CD4-positive, alpha-beta memory T cell (primary cell): Measurements from ENCODE around the gene SHC3. TPM values are rescaled to one million over a fixed set of nuclear protein-coding genes. Genes with fewer than 3 reads are reported as not detected.

ENCODE experiments used
- CTCF ChIA-PET: fragments of 350-600 bp; sonication (Branson Sonifier 250); formaldehyde crosslinking; loops from one replicate; lab custom pipeline; 2021; ENCODE audit warnings: inconsistent platforms; ENCODE audit not compliant: partially characterized antibody; lab: Charles Lee
- POLR2A ChIA-PET: fragments of 350-600 bp; sonication (Branson Sonifier 250); formaldehyde crosslinking; loops from one replicate; lab custom pipeline; 2021; ENCODE audit not compliant: partially characterized antibody; lab: Charles Lee
- DNase-seq, 5 donors: peaks; one replicate each; pipeline versions ENCODE4 v3.0.0 to v3.0.0-alpha.2; 2020 to 2022; ENCODE audit warnings: mixed read lengths in 1 of 5
- H3K27ac ChIP-seq: one replicate; pipeline ENCODE4 v1.7.0; 2013; ENCODE audit warnings: low read depth, low read length
- H3K27me3 ChIP-seq: 2 replicates; pipeline ENCODE4 v1.7.0; 2013; ENCODE audit warnings: mild to moderate bottlenecking, low read length, moderate library complexity; ENCODE audit not compliant: insufficient read depth
- H3K36me3 ChIP-seq: 2 replicates; pipeline ENCODE4 v1.7.0; 2013; ENCODE audit warnings: mild to moderate bottlenecking, low read length, moderate library complexity; ENCODE audit not compliant: insufficient read depth
- H3K4me1 ChIP-seq: 2 replicates; pipeline ENCODE4 v1.7.0; 2013; ENCODE audit warnings: mild to moderate bottlenecking, low read length, moderate library complexity; ENCODE audit not compliant: insufficient read depth
- H3K4me3 ChIP-seq, 2 donors: one replicate each; pipeline ENCODE4 v1.7.0; 2013; ENCODE audit warnings: low read length in 2 of 2, mild to moderate bottlenecking in 1 of 2
- H3K9me3 ChIP-seq, 2 donors: one replicate each; pipeline ENCODE4 v1.7.0; 2013; ENCODE audit warnings: low read length in 2 of 2, control low read depth in 1 of 2; ENCODE audit not compliant: control insufficient read depth in 1 of 2
- H3K27ac Mint-ChIP-seq, 7 donors: one replicate each; pipeline ENCODE4 v1.8.0; 2020 to 2021; ENCODE audit warnings: mixed read lengths in 7 of 7, mild to moderate bottlenecking in 6 of 7, inconsistent platforms in 3 of 7, moderate library complexity in 3 of 7
- H3K27me3 Mint-ChIP-seq, 2 donors: one replicate each; pipeline ENCODE4 v1.8.0; 2020 to 2021; ENCODE audit warnings: mixed read lengths in 2 of 2
- H3K36me3 Mint-ChIP-seq, 2 donors: one replicate each; pipeline ENCODE4 v1.8.0; 2020 to 2021; ENCODE audit warnings: mixed read lengths in 2 of 2, inconsistent platforms in 1 of 2, mild to moderate bottlenecking in 1 of 2
- H3K4me1 Mint-ChIP-seq, 4 donors: one replicate each; pipeline ENCODE4 v1.8.0; 2020 to 2021; ENCODE audit warnings: mixed read lengths in 4 of 4, mild to moderate bottlenecking in 1 of 4
- H3K4me3 Mint-ChIP-seq, 8 donors: one replicate each; pipeline ENCODE4 v1.8.0; 2020 to 2021; ENCODE audit warnings: mixed read lengths in 8 of 8, mild to moderate bottlenecking in 7 of 8, moderate library complexity in 6 of 8, inconsistent platforms in 3 of 8
- H3K9me3 Mint-ChIP-seq, 8 donors: one replicate each; pipeline ENCODE4 v1.8.0; 2020 to 2021; ENCODE audit warnings: mixed read lengths in 8 of 8, mild to moderate bottlenecking in 5 of 8, inconsistent platforms in 3 of 8, moderate library complexity in 1 of 8
- intact Hi-C: fragments of 100-400 bp; cut with micrococcal nuclease; formaldehyde crosslinking; loops from one replicate; pipeline ENCODE4 v1.15.1; 2023
- polyA plus RNA-seq, 2 donors: library from polyadenylated mRNA; unstranded; fragments of 300-500 nt; fragmentation: Illumina TruSeq; gene quantifications; one replicate each; pipeline ENCODE4 v1.2.3, GENCODE V29; 2021
- total RNA-seq, 2 experiments: library from RNA; stranded (reverse); gene quantifications; one replicate each; pipeline ENCODE4 v1.2.3, GENCODE V29; 2021

SHC3 gene
- total and polyA plus RNA-seq, 4 experiments from 2014 or later: 0.06 TPM; not detected in 3

DNA sequence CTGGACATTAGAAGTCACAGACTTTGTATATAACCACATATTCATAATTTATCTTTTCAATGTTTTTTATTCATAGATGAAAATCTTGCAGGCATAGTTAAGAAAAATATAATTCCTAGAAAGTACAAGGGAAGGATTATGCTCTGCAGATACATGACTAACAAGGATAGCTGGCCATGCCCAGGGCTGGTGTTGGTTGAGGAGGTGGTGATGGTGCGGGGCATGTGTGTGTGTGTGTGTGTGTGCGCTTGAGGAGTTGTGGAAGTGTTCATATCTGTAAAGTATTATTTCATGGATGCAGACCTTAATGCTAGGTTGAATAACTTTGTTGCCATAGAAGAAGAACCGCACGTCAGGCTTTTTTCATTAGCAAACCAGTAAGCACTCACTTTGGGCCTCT, 186.1 kb downstream of the SHC3 start:
- ChIA-PET POLR2A (no interaction called here), CTCF (no interaction called here)
- Mint-ChIP-seq H3K36me3 (no peaks in the 10 kb centered on the region), H3K4me3 (peak overlapping the region in 3 of 8 donors; percentile 3 to 39 (median 12)), H3K27me3 (peaks cover 18 to 20% of the 10 kb centered on the region in 2 donors), H3K4me1 (peaks cover 9 to 17% (median 14%) of the 10 kb centered on the region in 4 donors), H3K27ac (no peak overlapping the region), H3K9me3 (no peaks in the 10 kb centered on the region)
- DNase-seq: no peak
- Histone ChIP-seq H3K9me3 (no peaks in the 10 kb centered on the region), H3K4me1 (peaks cover 16% of the 10 kb centered on the region), H3K27ac (no peak overlapping the region), H3K27me3 (no peaks in the 10 kb centered on the region), H3K4me3 (no peak overlapping the region), H3K36me3 (no peaks in the 10 kb centered on the region)
- intact Hi-C loops: no loop called here

DNA sequence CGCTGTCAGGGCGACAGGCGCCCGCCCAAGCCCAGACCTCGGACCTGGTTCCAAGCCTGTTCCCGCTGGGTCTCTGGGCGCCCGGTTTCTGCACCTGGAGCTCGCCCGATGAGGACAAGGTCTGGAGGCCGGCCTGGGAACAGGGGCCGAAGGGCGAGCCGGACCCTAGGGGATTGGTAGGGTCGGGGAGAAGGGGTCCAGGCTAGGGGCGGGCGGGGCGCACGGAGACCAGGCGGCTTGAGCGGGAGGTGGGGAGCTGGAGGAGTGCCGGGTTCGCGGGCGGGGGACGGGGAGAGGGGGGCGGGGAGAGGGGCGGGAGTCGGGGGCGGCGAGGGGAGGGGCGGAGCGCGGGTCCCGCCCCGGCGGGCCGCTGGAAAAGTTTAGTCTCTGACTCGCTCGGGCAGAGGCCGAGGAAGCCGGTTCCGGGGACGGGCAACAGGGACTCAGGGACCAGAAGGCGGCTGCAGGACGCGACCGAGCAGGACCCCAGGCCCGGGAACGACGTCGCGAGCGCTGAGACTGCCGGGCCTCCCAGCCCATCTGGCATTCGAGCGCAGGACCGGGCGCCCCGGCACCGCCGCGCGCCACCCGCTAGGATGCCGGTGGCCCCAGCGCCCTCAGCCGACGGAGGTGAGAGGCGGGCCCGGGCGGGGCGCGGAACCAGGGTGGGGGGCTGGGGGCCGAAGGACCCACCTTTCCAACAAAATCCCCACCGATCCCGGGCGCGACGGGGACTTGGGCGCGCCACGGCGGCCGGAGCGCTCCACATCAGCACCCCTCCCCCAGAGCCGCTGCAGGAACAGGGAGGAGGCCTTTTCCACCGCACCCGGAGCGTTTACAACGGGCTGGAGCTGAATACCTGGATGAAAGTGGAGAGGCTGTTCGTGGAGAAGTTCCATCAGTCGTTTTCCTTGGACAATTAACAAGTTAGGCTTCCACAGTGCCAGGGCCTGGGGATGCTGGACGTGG, 187.3 kb downstream of the SHC3 start, which contains the start of gene S1PR3:
TSS of gene S1PR3 (plus strand) at position 403 of the 969 bp plus-strand sequence. CDS start 9,733 bp downstream, outside the sequence.
- DNase-seq: no peak
- Histone ChIP-seq H3K4me3 (no peak within 1 kb of the TSS), H3K27ac (no peak within 1 kb of the TSS), H3K9me3 (no peaks in the 10 kb centered on the region), H3K36me3 (no peaks in the 10 kb centered on the region), H3K27me3 (no peaks in the 10 kb centered on the region), H3K4me1 (peaks cover 16% of the 10 kb centered on the region)
- H3K9me3 Mint-ChIP-seq: no peaks in the 10 kb centered on the region
- peak within 1 kb of the TSS in 2 of 7 donors; percentile 59 to 83 for H3K27ac Mint-ChIP-seq
- no peaks in the 10 kb centered on the region for H3K36me3 Mint-ChIP-seq
- ChIA-PET POLR2A (no interaction called here), CTCF (no interaction called here)
- peaks cover 15 to 16% of the 10 kb centered on the region in 2 donors for H3K27me3 Mint-ChIP-seq
- intact Hi-C loops: no loop called here
- H3K4me1 Mint-ChIP-seq: peaks cover 9 to 17% (median 14%) of the 10 kb centered on the region in 4 donors
- peak within 1 kb of the TSS in 7 of 8 donors; percentile 3 to 62 (median 39) for H3K4me3 Mint-ChIP-seq

DNA sequence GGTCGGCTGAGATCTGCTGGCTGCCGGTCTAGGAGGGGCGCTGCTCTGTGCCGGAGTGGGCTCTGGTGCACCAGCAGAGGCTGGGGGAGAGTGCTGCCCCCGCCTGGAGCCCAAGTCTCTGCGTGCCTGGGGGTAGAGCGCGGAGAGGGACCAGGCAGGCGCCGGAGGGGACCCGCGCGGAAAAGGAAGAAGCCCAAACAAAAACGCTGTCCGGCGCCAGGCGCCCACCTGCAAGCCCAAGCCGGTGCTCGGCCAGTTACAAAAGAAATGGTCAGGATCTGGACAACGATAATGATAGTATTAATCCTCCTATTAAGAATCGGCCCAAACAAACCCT, 187.9 kb downstream of the SHC3 start:
- H3K9me3 Mint-ChIP-seq: no peaks in the 10 kb centered on the region
- Histone ChIP-seq H3K36me3 (no peaks in the 10 kb centered on the region), H3K4me1 (peaks cover 16% of the 10 kb centered on the region), H3K27ac (no peak overlapping the region), H3K27me3 (no peaks in the 10 kb centered on the region), H3K9me3 (no peaks in the 10 kb centered on the region), H3K4me3 (no peak overlapping the region)
- no peaks in the 10 kb centered on the region for H3K36me3 Mint-ChIP-seq
- DNase-seq: no peak
- H3K4me3 Mint-ChIP-seq: peak overlapping the region in 1 of 8 donors; percentile 15
- intact Hi-C loops: no loop called here
- H3K27ac Mint-ChIP-seq: no peak overlapping the region
- H3K4me1 Mint-ChIP-seq: peaks cover 9 to 17% (median 14%) of the 10 kb centered on the region in 4 donors
- peaks cover 17 to 18% of the 10 kb centered on the region in 2 donors for H3K27me3 Mint-ChIP-seq
- ChIA-PET CTCF (no interaction called here), POLR2A (no interaction called here)

DNA sequence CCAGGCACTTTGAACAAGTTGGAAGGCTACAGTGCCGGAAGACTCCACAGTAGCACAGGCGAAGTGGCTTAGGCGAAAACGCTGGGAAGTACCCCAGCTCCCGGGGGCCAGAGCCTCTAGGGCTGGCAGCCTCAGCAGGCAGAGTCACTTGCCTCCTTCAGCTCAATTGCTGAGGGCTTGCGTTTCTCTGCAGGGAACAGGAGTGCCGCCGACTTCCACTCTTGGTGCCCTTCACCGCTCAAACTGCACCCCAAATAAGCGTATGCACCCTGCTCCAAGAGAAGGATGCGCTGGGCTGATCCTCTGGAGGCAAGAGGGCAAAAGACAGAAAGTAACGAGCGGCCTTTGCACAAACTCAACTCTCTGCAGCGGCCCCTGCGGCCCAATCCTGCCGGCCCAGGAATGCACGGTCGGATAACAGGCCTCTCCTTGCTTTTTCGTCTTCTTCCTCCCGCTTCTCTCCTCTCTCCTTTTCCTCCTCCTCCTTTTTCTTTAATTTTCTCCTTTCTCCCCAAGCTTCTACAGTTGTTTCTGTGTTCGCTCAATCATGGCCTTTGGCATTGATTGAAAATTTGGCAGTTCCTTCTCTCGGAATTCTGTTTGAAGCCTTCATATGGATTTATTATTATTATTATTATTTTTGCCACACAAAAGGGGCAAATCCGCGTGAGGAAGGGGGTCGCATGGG, 188.4 kb downstream of the SHC3 start:
- H3K4me1 ChIP-seq: peaks cover 16% of the 10 kb centered on the region
- Mint-ChIP-seq H3K4me3 (peak overlapping the region in 1 of 8 donors; percentile 15), H3K27ac (peak overlapping the region in 1 of 7 donors; percentile 83), H3K27me3 (peaks cover 17 to 20% of the 10 kb centered on the region in 2 donors), H3K9me3 (no peaks in the 10 kb centered on the region), H3K36me3 (no peaks in the 10 kb centered on the region), H3K4me1 (peaks cover 9 to 17% (median 14%) of the 10 kb centered on the region in 4 donors)
- no peak overlapping the region for H3K4me3 ChIP-seq
- no peaks in the 10 kb centered on the region for H3K9me3 ChIP-seq
- no peaks in the 10 kb centered on the region for H3K36me3 ChIP-seq
- no peaks in the 10 kb centered on the region for H3K27me3 ChIP-seq
- ChIA-PET POLR2A (no interaction called here), CTCF (no interaction called here)
- intact Hi-C loops: no loop called here
- H3K27ac ChIP-seq: no peak overlapping the region
- no peak for DNase-seq

DNA sequence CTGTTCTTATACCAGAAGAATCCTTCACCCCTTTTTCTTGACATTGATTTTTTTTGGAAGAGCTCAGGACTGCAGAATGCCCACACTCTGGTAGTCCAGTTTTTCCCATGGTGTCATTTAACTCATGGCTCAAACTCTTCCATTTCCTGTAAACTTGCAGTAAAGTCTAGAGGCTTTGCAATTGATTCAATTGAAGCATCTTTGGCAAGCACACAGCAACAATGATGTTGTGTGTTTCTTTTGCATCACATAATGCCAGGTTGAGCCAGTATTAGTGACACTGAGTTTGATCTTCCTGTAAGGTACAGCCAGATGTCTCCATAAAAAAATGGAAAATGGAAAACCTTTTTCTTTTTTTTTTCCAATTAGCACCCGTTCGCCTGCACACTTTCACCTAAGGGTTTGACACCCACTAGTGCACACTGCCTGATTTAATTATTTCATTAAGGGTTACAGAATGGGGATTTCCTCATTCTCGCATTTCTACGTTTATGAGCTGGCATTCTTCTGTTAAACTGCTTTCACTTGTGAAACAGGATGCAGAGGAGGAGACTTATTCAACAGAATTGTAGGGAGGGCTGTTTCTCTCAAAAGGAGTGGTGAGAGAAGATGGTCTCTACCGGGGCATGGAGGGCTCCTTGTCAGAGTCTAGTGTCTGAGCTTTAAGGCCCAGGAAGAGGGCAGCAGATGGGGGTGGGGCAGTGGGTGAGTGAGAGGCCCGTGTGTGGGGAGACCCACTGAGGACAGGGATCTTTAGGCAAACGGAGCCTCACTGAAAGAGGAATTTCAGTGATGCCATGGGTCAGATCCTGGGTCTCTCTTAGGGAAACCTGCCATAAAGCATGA, 189.6 kb downstream of the SHC3 start:
- no peaks in the 10 kb centered on the region for H3K36me3 Mint-ChIP-seq
- H3K27ac Mint-ChIP-seq: peak overlapping the region in 1 of 7 donors; percentile 12
- peaks cover 9 to 17% (median 14%) of the 10 kb centered on the region in 4 donors for H3K4me1 Mint-ChIP-seq
- Histone ChIP-seq H3K27me3 (no peaks in the 10 kb centered on the region), H3K27ac (no peak overlapping the region), H3K4me3 (no peak overlapping the region), H3K4me1 (peaks cover 16% of the 10 kb centered on the region), H3K9me3 (no peaks in the 10 kb centered on the region), H3K36me3 (no peaks in the 10 kb centered on the region)
- no peaks in the 10 kb centered on the region for H3K9me3 Mint-ChIP-seq
- DNase-seq: no peak
- peak overlapping the region in 6 of 8 donors; percentile 1 to 66 (median 51) for H3K4me3 Mint-ChIP-seq
- ChIA-PET POLR2A (no interaction called here), CTCF (no interaction called here)
- peaks cover 15 to 17% of the 10 kb centered on the region in 2 donors for H3K27me3 Mint-ChIP-seq
- intact Hi-C loops: loop anchor here (10.0 kb wide), 1 partner anchor 64 kb away; no protein-coding TSS in a partner anchor

DNA sequence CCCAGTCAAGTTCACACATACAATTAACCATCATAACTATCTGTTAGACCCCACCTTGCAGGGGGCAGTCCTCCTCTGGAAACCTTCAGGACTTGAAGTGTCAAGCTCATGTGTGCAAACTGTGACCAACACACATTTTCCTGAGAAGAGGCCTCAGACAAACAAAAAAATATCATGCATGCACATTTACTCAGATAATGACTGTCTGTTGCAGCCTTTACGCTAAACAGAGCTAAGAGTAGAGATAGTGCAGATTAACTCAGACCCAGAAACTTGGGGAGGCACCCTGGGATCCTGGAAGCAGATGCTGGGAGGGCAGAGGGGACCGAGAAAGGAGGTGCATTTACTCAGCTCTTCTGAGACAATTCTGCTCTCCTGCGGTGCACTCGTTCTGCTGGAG, 191.0 kb downstream of the SHC3 start:
- no peak for DNase-seq
- Mint-ChIP-seq H3K9me3 (no peaks in the 10 kb centered on the region), H3K4me3 (no peak overlapping the region), H3K27me3 (peaks cover 11 to 14% of the 10 kb centered on the region in 2 donors), H3K4me1 (peaks cover 9 to 17% (median 14%) of the 10 kb centered on the region in 4 donors), H3K36me3 (no peaks in the 10 kb centered on the region), H3K27ac (no peak overlapping the region)
- no peaks in the 10 kb centered on the region for H3K36me3 ChIP-seq
- CTCF ChIA-PET: no interaction called here
- no peaks in the 10 kb centered on the region for H3K9me3 ChIP-seq
- H3K4me1 ChIP-seq: peaks cover 16% of the 10 kb centered on the region
- intact Hi-C loops: loop anchor here (10.0 kb wide), 1 partner anchor 63 kb away; no protein-coding TSS in a partner anchor
- no peak overlapping the region for H3K27ac ChIP-seq
- POLR2A ChIA-PET: no interaction called here
- no peaks in the 10 kb centered on the region for H3K27me3 ChIP-seq
- no peak overlapping the region for H3K4me3 ChIP-seq
